HepG2 (cell line): ENCODE results near the gene WDR6. TPM values are rescaled to one million over a fixed set of nuclear protein-coding genes. Genes with fewer than 3 reads are reported as not detected.

Experiments
- DNMT3B ChIP-seq: conservative IDR thresholded peaks from 2 replicates; pipeline ENCODE4 v1.6.1; 2016; ENCODE audit warnings: missing biosample characterization, control low read depth
- EHMT2 ChIP-seq: fragments of 200-600 bp; sonication (generic); IDR thresholded peaks from 2 replicates; pipeline ENCODE4 v1.7.0; 2017; ENCODE audit warnings: antibody characterized with exemption, low read depth, low read length, borderline replicate concordance
- HDAC1 ChIP-seq: sonication (generic); formaldehyde crosslinking; IDR thresholded peaks from 2 replicates; pipeline ENCODE4 v1.5.1; 2020; ENCODE audit warnings: mild to moderate bottlenecking, missing genetic modification reagents
- KIAA2018 ChIP-seq: sonication (generic); formaldehyde crosslinking; IDR thresholded peaks from 2 replicates; pipeline ENCODE4 v1.5.0; 2020; ENCODE audit warnings: mild to moderate bottlenecking, missing genetic modification reagents, borderline replicate concordance
- KLF6 ChIP-seq: IDR thresholded peaks from 2 replicates; pipeline ENCODE4 v1.8.0; 2016; ENCODE audit warnings: missing biosample characterization, missing genetic modification reagents
- NBN ChIP-seq: fragments of 450-650 bp; conservative IDR thresholded peaks from 2 replicates; pipeline ENCODE4 v1.6.1; 2017
- NR2F2 ChIP-seq: IDR thresholded peaks from 2 replicates; pipeline ENCODE4 v1.6.1; 2012; ENCODE audit warnings: low read depth, inconsistent platforms, borderline replicate concordance
- PRDM4 ChIP-seq: sonication (generic); formaldehyde crosslinking; IDR thresholded peaks from 2 replicates; pipeline ENCODE4 v1.9.0; 2021; ENCODE audit warnings: missing genetic modification reagents, borderline replicate concordance
- RFX5 ChIP-seq: IDR thresholded peaks from 2 replicates; pipeline ENCODE4 v1.6.1; 2011; ENCODE audit warnings: low read depth, low read length, improper control_type of control experiment
- THRA ChIP-seq: sonication (generic); formaldehyde crosslinking; IDR thresholded peaks from 2 replicates; pipeline ENCODE4 v1.4.0; 2020; ENCODE audit warnings: missing genetic modification reagents, borderline replicate concordance
- ZBTB14 ChIP-seq: sonication (generic); formaldehyde crosslinking; IDR thresholded peaks from 2 replicates; pipeline ENCODE4 v1.4.0; 2020; ENCODE audit warnings: missing genetic modification reagents
- ZBTB26 ChIP-seq: IDR thresholded peaks from 2 replicates; pipeline ENCODE4 v1.6.1; 2016; ENCODE audit warnings: missing compliant biosample characterization, missing genetic modification reagents, borderline replicate concordance
- ZNF136 ChIP-seq: sonication (generic); formaldehyde crosslinking; IDR thresholded peaks from 2 replicates; pipeline ENCODE4 v1.8.1; 2022; ENCODE audit warnings: low read depth, mild to moderate bottlenecking, moderate library complexity, missing genetic modification reagents
- ZNF777 ChIP-seq: sonication (generic); formaldehyde crosslinking; IDR thresholded peaks from 2 replicates; pipeline ENCODE4 v1.4.0; 2020; ENCODE audit warnings: missing genetic modification reagents
- polyA plus RNA-seq, 8 experiments: library from polyadenylated mRNA; depleted of rRNA in 3 of 8; stranded (reverse) in 7 of 8; unstranded in 1 of 8; fragments of >200 nt; fragmentation: Illumina TruSeq in 4 of 8; extraction: Trizol in 4 of 8; gene quantifications; 2 replicates each; pipeline versions ENCODE4 v1.2.1 to v1.2.3, GENCODE V29; 2011 to 2016; ENCODE audit warnings: low read depth in 4 of 8, missing spikeins in 1 of 8, mixed read lengths in 1 of 8; ENCODE audit not compliant: insufficient read depth in 1 of 8
- total RNA-seq, 5 experiments: library from RNA; depleted of rRNA; stranded (reverse); fragments of >200 nt; fragmentation: Illumina TruSeq; extraction: Trizol; gene quantifications; 2 replicates each; pipeline ENCODE4 v1.2.3, GENCODE V29; 2016; ENCODE audit warnings: low read depth in 1 of 5

Gene WDR6
- total and polyA plus RNA-seq, 2 of the 13 experiments (the other 11 are each of a cell fraction or from before 2014, with no cell fraction given), result 73.4 to 139 TPM

- TF ChIP-seq THRA (CRISPR knock-in tag) (no peak), ZNF777 (CRISPR knock-in tag) (peak; percentile 63; the same call in 1 of the 2 replicates), EHMT2 (no peak), DNMT3B (CRISPR knock-in tag) (no peak), KIAA2018 (CRISPR knock-in tag) (no peak), NBN (no peak), ZBTB26 (CRISPR knock-in tag) (no peak), ZNF136 (no peak), KLF6 (CRISPR knock-in tag) (no peak), PRDM4 (no peak), HDAC1 (CRISPR knock-in tag) (peak; percentile 85), ZBTB14 (peak; percentile 91), NR2F2 (no peak), RFX5 (no peak)
Measured at GRCh38 chr3:49017971-49018706, 10.9 kb downstream of the WDR6 start, which contains the start of gene DALRD3 (continued).
